Parathyroid adenoma (tissue), 2 donors: Measurements from ENCODE around the gene OPA3.

Source experiments
- H2AFZ ChIP-seq: fragments of 300-600 bp; sonication (generic); one replicate; pipeline ENCODE4 v1.7.0; 2017; ENCODE audit warnings: antibody characterized with exemption, mild to moderate bottlenecking
- H3K27ac ChIP-seq: fragments of 300-600 bp; sonication (generic); one replicate; pipeline ENCODE4 v1.7.0; 2017
- H3K27me3 ChIP-seq: fragments of 300-600 bp; sonication (generic); one replicate; pipeline ENCODE4 v1.7.0; 2017; ENCODE audit warnings: low read length; ENCODE audit not compliant: control insufficient read depth, insufficient read depth
- H3K36me3 ChIP-seq: fragments of 300-600 bp; sonication (generic); one replicate; pipeline ENCODE4 v1.7.0; 2017; ENCODE audit warnings: low read length; ENCODE audit not compliant: control insufficient read depth, insufficient read depth
- H3K4me1 ChIP-seq: fragments of 300-600 bp; sonication (generic); one replicate; pipeline ENCODE4 v1.7.0; 2017; ENCODE audit warnings: control low read depth
- H3K4me2 ChIP-seq: fragments of 300-600 bp; sonication (generic); one replicate; pipeline ENCODE4 v1.7.0; 2017; ENCODE audit warnings: low read length
- H3K4me3 ChIP-seq: fragments of 300-600 bp; sonication (generic); one replicate; pipeline ENCODE4 v1.7.0; 2017; ENCODE audit warnings: low read depth, low read length
- H3K79me2 ChIP-seq: fragments of 300-600 bp; sonication (generic); one replicate; pipeline ENCODE4 v1.7.0; 2017; ENCODE audit warnings: control low read depth
- H3K9ac ChIP-seq: fragments of 300-600 bp; sonication (generic); one replicate; pipeline ENCODE4 v1.7.0; 2017; ENCODE audit warnings: mild to moderate bottlenecking
- H3K9me3 ChIP-seq: fragments of 300-600 bp; sonication (generic); one replicate; pipeline ENCODE4 v1.7.0; 2017; ENCODE audit warnings: low read length; ENCODE audit not compliant: control insufficient read depth
- TF ChIP-seq, protein P1 (sequence below): fragments of 300-600 bp; sonication (generic); IDR thresholded peaks from one replicate; pipeline ENCODE4 v1.7.0; 2017; ENCODE audit warnings: antibody characterized with exemption, mild to moderate bottlenecking
- donor health status: primary hyperparathyroidism.

The OPA3 gene

DNA sequence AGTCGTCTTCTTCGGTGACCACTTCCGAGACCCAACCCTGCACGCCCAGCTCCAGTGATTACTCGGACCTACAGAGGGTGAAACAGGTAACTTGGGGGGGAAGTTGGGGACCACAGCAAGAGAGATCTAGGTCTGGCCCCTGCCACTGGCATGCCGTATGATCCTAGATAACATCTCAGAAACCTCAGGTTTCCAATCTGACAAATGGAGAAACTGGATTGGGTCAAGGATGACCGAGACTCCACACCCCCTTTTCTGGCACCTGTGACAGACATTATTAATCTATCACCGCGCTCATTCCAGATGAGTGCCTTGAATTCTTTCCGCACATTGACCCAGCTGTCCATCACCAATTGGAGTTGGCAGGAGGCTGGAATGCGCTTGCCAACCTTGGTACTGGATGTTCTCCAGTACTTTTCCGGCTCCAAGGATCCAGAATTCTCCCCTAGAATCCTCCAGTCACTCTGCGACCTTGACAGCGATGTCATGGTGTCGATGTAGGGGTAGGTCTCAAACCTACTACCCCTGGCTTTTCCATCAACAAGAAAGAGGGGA is 60.0 kb downstream of the OPA3 start:
- no peaks in the 10 kb centered on the region for H3K27me3 ChIP-seq
- H3K36me3 ChIP-seq = no peaks in the 10 kb centered on the region
- TF ChIP-seq, protein P1, sequence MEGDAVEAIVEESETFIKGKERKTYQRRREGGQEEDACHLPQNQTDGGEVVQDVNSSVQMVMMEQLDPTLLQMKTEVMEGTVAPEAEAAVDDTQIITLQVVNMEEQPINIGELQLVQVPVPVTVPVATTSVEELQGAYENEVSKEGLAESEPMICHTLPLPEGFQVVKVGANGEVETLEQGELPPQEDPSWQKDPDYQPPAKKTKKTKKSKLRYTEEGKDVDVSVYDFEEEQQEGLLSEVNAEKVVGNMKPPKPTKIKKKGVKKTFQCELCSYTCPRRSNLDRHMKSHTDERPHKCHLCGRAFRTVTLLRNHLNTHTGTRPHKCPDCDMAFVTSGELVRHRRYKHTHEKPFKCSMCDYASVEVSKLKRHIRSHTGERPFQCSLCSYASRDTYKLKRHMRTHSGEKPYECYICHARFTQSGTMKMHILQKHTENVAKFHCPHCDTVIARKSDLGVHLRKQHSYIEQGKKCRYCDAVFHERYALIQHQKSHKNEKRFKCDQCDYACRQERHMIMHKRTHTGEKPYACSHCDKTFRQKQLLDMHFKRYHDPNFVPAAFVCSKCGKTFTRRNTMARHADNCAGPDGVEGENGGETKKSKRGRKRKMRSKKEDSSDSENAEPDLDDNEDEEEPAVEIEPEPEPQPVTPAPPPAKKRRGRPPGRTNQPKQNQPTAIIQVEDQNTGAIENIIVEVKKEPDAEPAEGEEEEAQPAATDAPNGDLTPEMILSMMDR = no peak
- no peak overlapping the region for H3K4me2 ChIP-seq
- no peak overlapping the region for H3K4me3 ChIP-seq
- no peak overlapping the region for H2AFZ ChIP-seq
- no peak overlapping the region for H3K9ac ChIP-seq
- no peak overlapping the region for H3K27ac ChIP-seq
- H3K4me1 ChIP-seq = peaks cover 3% of the 10 kb centered on the region
- no peaks in the 10 kb centered on the region for H3K79me2 ChIP-seq
- H3K9me3 ChIP-seq = no peaks in the 10 kb centered on the region

- H3K4me2 ChIP-seq = no peak overlapping the region
- no peaks in the 10 kb centered on the region for H3K36me3 ChIP-seq
- H3K27ac ChIP-seq = no peak overlapping the region
Measured at GRCh38 chr19:45523642-45524256, 60.9 kb downstream of the OPA3 start.

GRCh38 chr19:45522010-45522941 is 62.3 kb downstream of the OPA3 start:
- Histone ChIP-seq H3K27ac (no peak overlapping the region), H3K9ac (no peak overlapping the region), H2AFZ (no peak overlapping the region), H3K27me3 (no peaks in the 10 kb centered on the region), H3K4me2 (no peak overlapping the region), H3K36me3 (no peaks in the 10 kb centered on the region), H3K4me1 (no peaks in the 10 kb centered on the region), H3K4me3 (no peak overlapping the region), H3K79me2 (no peaks in the 10 kb centered on the region), H3K9me3 (no peaks in the 10 kb centered on the region)
- TF ChIP-seq, protein P1 = no peak

More at GRCh38 chr19:45523642-45524256, 60.9 kb downstream of the OPA3 start:
- Histone ChIP-seq H3K9ac (no peak overlapping the region), H3K4me3 (no peak overlapping the region), H2AFZ (no peak overlapping the region), H3K79me2 (no peaks in the 10 kb centered on the region), H3K9me3 (no peaks in the 10 kb centered on the region), H3K27me3 (no peaks in the 10 kb centered on the region), H3K4me1 (no peaks in the 10 kb centered on the region)
- TF ChIP-seq, protein P1 = peak; percentile 96

- no peak overlapping the region for H3K27ac ChIP-seq
- no peak overlapping the region for H2AFZ ChIP-seq
- no peaks in the 10 kb centered on the region for H3K36me3 ChIP-seq
- no peaks in the 10 kb centered on the region for H3K9me3 ChIP-seq
- H3K4me1 ChIP-seq = peaks cover 8% of the 10 kb centered on the region
- peaks cover 6% of the 10 kb centered on the region for H3K79me2 ChIP-seq
- TF ChIP-seq, protein P1 = no peak
- no peak overlapping the region for H3K9ac ChIP-seq
- H3K4me3 ChIP-seq = no peak overlapping the region
- no peak overlapping the region for H3K4me2 ChIP-seq
- no peaks in the 10 kb centered on the region for H3K27me3 ChIP-seq
Measured at GRCh38 chr19:45518469-45518826, 66.2 kb downstream of the OPA3 start.
